Liver (tissue), 9 donors: ENCODE data around the gene ESCO1. TPM values are rescaled to one million over a fixed set of nuclear protein-coding genes. Genes with fewer than 3 reads are reported as not detected.

Source experiments
- DNase-seq: peaks from one replicate; pipeline ENCODE4 v3.0.0-alpha.2; 2017; ENCODE audit warnings: low spot score
- H3K27ac ChIP-seq, 2 donors: one replicate each; pipeline ENCODE4 v1.7.0; 2013; ENCODE audit warnings: inconsistent platforms in 2 of 2, low read length in 2 of 2, control low read depth in 1 of 2, low read depth in 1 of 2, mild to moderate bottlenecking in 1 of 2
- H3K27me3 ChIP-seq, 4 donors: one replicate each; pipeline versions ENCODE4 v1.6.1 to v1.7.0; 2013; ENCODE audit warnings: low read length in 3 of 4, inconsistent platforms in 1 of 4, mild to moderate bottlenecking in 1 of 4, moderate library complexity in 1 of 4; ENCODE audit not compliant: control insufficient read depth in 4 of 4, insufficient read depth in 4 of 4
- H3K36me3 ChIP-seq, 4 donors: one replicate each; pipeline versions ENCODE4 v1.6.1 to v1.7.0; 2013; ENCODE audit warnings: low read length in 3 of 4, mild to moderate bottlenecking in 3 of 4, low read depth in 1 of 4, moderate library complexity in 1 of 4; ENCODE audit not compliant: control insufficient read depth in 4 of 4, insufficient read depth in 3 of 4
- H3K4me1 ChIP-seq, 4 donors: one replicate each; pipeline versions ENCODE4 v1.6.1 to v1.7.0; 2013; ENCODE audit warnings: low read length in 3 of 4, mild to moderate bottlenecking in 3 of 4, moderate library complexity in 1 of 4; ENCODE audit not compliant: control insufficient read depth in 4 of 4, insufficient read depth in 4 of 4
- H3K4me3 ChIP-seq, 3 donors: one replicate each; pipeline versions ENCODE4 v1.6.1 to v1.7.0; 2013; ENCODE audit warnings: low read length in 3 of 3, control low read depth in 1 of 3, low read depth in 1 of 3, mild to moderate bottlenecking in 1 of 3
- H3K9ac ChIP-seq, 2 donors: one replicate each; pipeline ENCODE4 v1.7.0; 2013; ENCODE audit warnings: low read length in 2 of 2, mild to moderate bottlenecking in 2 of 2, moderate library complexity in 2 of 2, control low read depth in 1 of 2, low read depth in 1 of 2
- H3K9me3 ChIP-seq, 4 donors: one replicate each; pipeline versions ENCODE4 v1.6.1 to v1.7.0; 2013; ENCODE audit warnings: low read length in 3 of 4; ENCODE audit not compliant: control insufficient read depth in 4 of 4
- ATF3 ChIP-seq: IDR thresholded peaks from 2 replicates; pipeline ENCODE4 v1.6.1; 2016; ENCODE audit warnings: antibody characterized with exemption
- CTCF ChIP-seq: fragments of 150-350 bp; IDR thresholded peaks from 2 replicates; pipeline ENCODE4 v1.5.1; 2017; ENCODE audit warnings: improper control_type of control experiment, low read depth, low read length; ENCODE audit not compliant: missing input control
- EGR1 ChIP-seq, 2 donors: IDR thresholded peaks; 2 replicates each; pipeline ENCODE4 v1.6.1; 2016 to 2018; ENCODE audit warnings: antibody characterized with exemption in 2 of 2, low read depth in 2 of 2
- FOXA1 ChIP-seq: IDR thresholded peaks from 2 replicates; pipeline ENCODE4 v1.6.1; 2016; ENCODE audit warnings: antibody characterized with exemption
- FOXA2 ChIP-seq: IDR thresholded peaks from 2 replicates; pipeline ENCODE4 v1.6.1; 2016; ENCODE audit warnings: antibody characterized with exemption
- GABPA ChIP-seq, 2 donors: IDR thresholded peaks in 1 of 2; conservative IDR thresholded peaks in 1 of 2; 2 replicates each; pipeline ENCODE4 v1.6.1; 2016; ENCODE audit warnings: antibody characterized with exemption in 2 of 2, mild to moderate bottlenecking in 1 of 2, moderate library complexity in 1 of 2
- HNF4A ChIP-seq, 2 donors: conservative IDR thresholded peaks; 2 replicates each; pipeline ENCODE4 v1.6.1; 2016; ENCODE audit warnings: antibody characterized with exemption in 2 of 2, mild to moderate bottlenecking in 2 of 2
- HNF4G ChIP-seq: IDR thresholded peaks from 2 replicates; pipeline ENCODE4 v1.6.1; 2016; ENCODE audit warnings: antibody characterized with exemption
- MAX ChIP-seq: IDR thresholded peaks from 2 replicates; pipeline ENCODE4 v1.6.1; 2016; ENCODE audit warnings: antibody characterized with exemption
- RAD21 ChIP-seq, 2 donors: IDR thresholded peaks; 2 replicates each; pipeline ENCODE4 v1.6.1; 2016; ENCODE audit warnings: antibody characterized with exemption in 2 of 2, mild to moderate bottlenecking in 2 of 2
- RXRA ChIP-seq, 2 donors: IDR thresholded peaks; 2 replicates each; pipeline ENCODE4 v1.6.1; 2017 to 2018; ENCODE audit warnings: antibody characterized with exemption in 2 of 2, mild to moderate bottlenecking in 1 of 2
- SP1 ChIP-seq: IDR thresholded peaks from 2 replicates; pipeline ENCODE4 v1.6.1; 2018; ENCODE audit warnings: antibody characterized with exemption, mild to moderate bottlenecking
- TAF1 ChIP-seq: conservative IDR thresholded peaks from 2 replicates; pipeline ENCODE4 v1.6.1; 2016; ENCODE audit warnings: antibody characterized with exemption, mild to moderate bottlenecking
- YY1 ChIP-seq: IDR thresholded peaks from 2 replicates; pipeline ENCODE4 v1.6.1; 2016; ENCODE audit warnings: antibody characterized with exemption, mild to moderate bottlenecking
- ZBTB33 ChIP-seq: IDR thresholded peaks from 2 replicates; pipeline ENCODE4 v1.6.1; 2016; ENCODE audit warnings: antibody characterized with exemption
- WGBS: extraction: QIAGEN DNeasy Blood & Tissue Kit; methylation state at CpG from one replicate; pipeline ENCODE4 v1.1.7; 2013; 5-methylcytosine and 5-hydroxymethylcytosine counted together
- polyA plus RNA-seq, 2 donors: library from polyadenylated mRNA; stranded (reverse) in 1 of 2; unstranded in 1 of 2; fragments of 200-250 nt in 1 of 2; fragments of >200 nt in 1 of 2; fragmentation: Nextera tagmentation in 1 of 2; extraction: Ambion mirVana in 1 of 2; gene quantifications; one replicate each; pipeline versions ENCODE4 v1.2.1 to v1.2.3, GENCODE V29; 2013 to 2015
- total RNA-seq, 2 donors: library from RNA; depleted of rRNA; stranded (reverse); fragments of >200 nt; gene quantifications; one replicate each; pipeline ENCODE4 v1.2.3, GENCODE V29; 2014
- donor health status: healthy.
- donor health status: healthy.
- donor health status: healthy.
- donor health status: healthy.
- donor health status: healthy.

The ESCO1 gene
- total and polyA plus RNA-seq, 4 donors: 3.7 to 10.3 (median 7.6) TPM

GRCh38 chr18:21513292-21513691 is 87.2 kb downstream of the ESCO1 start:
- H3K9me3 ChIP-seq: no peaks in the 10 kb centered on the region
- no peaks in the 10 kb centered on the region for H3K4me1 ChIP-seq
- TF ChIP-seq CTCF (no peak), TAF1 (no peak), RXRA (IDR thresholded peaks at IDR 0.05) (no peak), MAX (no peak), HNF4G (no peak), RAD21 (IDR thresholded peaks at IDR 0.05) (no peak), YY1 (no peak), ZBTB33 (no peak), HNF4A (conservative IDR thresholded peaks at IDR 0.05) (no peak), SP1 (no peak), EGR1 (IDR thresholded peaks at IDR 0.05; ENCODE audit: low read depth in 2 of 2) (no peak), ATF3 (no peak)
- H3K27ac ChIP-seq: no peak overlapping the region
- DNase-seq: no peak
- H3K4me3 ChIP-seq: no peak overlapping the region
- H3K27me3 ChIP-seq: no peaks in the 10 kb centered on the region
- H3K9ac ChIP-seq: no peak overlapping the region
- H3K36me3 ChIP-seq: peaks cover 2 to 7% (median 4%) of the 10 kb centered on the region in 4 donors
- 96% methylated on average over 2 of the region's 2 CpGs for WGBS

- Histone ChIP-seq H3K4me3 (no peak overlapping the region), H3K36me3 (peaks cover 0 to 6% (median 4%) of the 10 kb centered on the region in 4 donors), H3K9ac (no peak overlapping the region), H3K27ac (no peak overlapping the region), H3K27me3 (no peaks in the 10 kb centered on the region), H3K9me3 (no peaks in the 10 kb centered on the region), H3K4me1 (no peaks in the 10 kb centered on the region)
- 91% methylated on average over 5 of the region's 5 CpGs for WGBS
- DNase-seq: no peak
- TF ChIP-seq ATF3: no peak
- no peak for TF ChIP-seq FOXA2
- no peak for TF ChIP-seq CTCF
- no peak for TF ChIP-seq GABPA (IDR thresholded peaks at IDR 0.05 in 1 of 2, conservative IDR thresholded peaks at IDR 0.05 in 1 of 2)
- peak in 1 of 2 donors; percentile 5 for TF ChIP-seq RAD21 (IDR thresholded peaks at IDR 0.05)
- TF ChIP-seq FOXA1: no peak
- no peak for TF ChIP-seq EGR1 (IDR thresholded peaks at IDR 0.05; ENCODE audit: low read depth in 2 of 2)
These were observed 91.4 kb downstream of the ESCO1 start for GRCh38 chr18:21509062-21509461.
